Ishikawa (cell line): ENCODE measurements around the gene HCAR1.

ENCODE experiments used
- CREB1 ChIP-seq: IDR thresholded peaks from 2 replicates; pipeline ENCODE4 v1.6.1; 2012; ENCODE audit warnings: low read depth
- FOXM1 ChIP-seq: IDR thresholded peaks from 2 replicates; pipeline ENCODE4 v1.6.1; 2012; ENCODE audit warnings: low read depth, borderline replicate concordance
- MAX ChIP-seq: IDR thresholded peaks from 2 replicates; pipeline ENCODE4 v1.6.1; 2012
- RAD21 ChIP-seq: IDR thresholded peaks from 2 replicates; pipeline ENCODE4 v1.6.1; 2012; ENCODE audit warnings: low read depth
- REST ChIP-seq: IDR thresholded peaks from 2 replicates; pipeline ENCODE4 v1.6.1; 2012; ENCODE audit warnings: low read depth, mild to moderate bottlenecking
- TAF1 ChIP-seq: IDR thresholded peaks from 2 replicates; pipeline ENCODE4 v1.6.1; 2012; ENCODE audit warnings: low read depth, mild to moderate bottlenecking
- USF1 ChIP-seq: IDR thresholded peaks from 2 replicates; pipeline ENCODE4 v1.6.1; 2012
- YY1 ChIP-seq: IDR thresholded peaks from 2 replicates; pipeline ENCODE4 v1.6.1; 2012; ENCODE audit warnings: low read depth
- ZBTB7A ChIP-seq: IDR thresholded peaks from 2 replicates; pipeline ENCODE4 v1.6.1; 2012; ENCODE audit warnings: low read depth

- TF ChIP-seq YY1 (no peak), REST (no peak), FOXM1 (no peak), ZBTB7A (no peak), TAF1 (no peak), MAX (no peak), USF1 (no peak), RAD21 (no peak), CREB1 (no peak)
Observed at GRCh38 chr12:122729583-122730214, 945 bp downstream of the HCAR1 start.
